ENCODE results near the gene SLC35A5. TPM values are rescaled to one million over a fixed set of nuclear protein-coding genes. Genes with fewer than 3 reads are reported as not detected.

Gene SLC35A5
- total and polyA plus RNA-seq, 2 of the 8 experiments (the other 6 are each of a cell fraction or from before 2014, with no cell fraction given) = 36.5 to 38.6 TPM

DNA sequence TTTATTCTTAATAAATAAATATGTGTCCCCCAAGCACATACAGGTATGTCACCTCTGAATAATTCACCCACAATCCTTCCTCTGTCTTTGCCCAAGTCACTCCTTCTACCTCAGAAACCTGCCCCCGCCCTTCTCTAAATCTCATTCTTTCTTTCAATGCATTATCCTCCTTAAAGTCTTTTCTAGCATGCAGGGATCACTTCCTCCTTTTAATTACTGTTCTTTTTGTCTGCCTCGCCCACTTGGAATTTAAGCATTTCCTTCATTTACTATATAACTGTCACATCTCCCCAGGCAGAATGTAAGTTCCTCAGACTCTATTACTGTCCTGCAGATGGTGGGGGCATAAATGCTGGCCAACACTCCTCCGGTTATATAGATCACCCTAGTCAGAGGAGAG lies 71.3 kb downstream of the SLC35A5 start:
- H4K20me1 ChIP-seq (replicated peaks in 1 of 2; ENCODE audit: control insufficient read depth in 1 of 2, insufficient read depth in 2 of 2, low read length in 2 of 2) = no peaks in the 10 kb centered on the region
- H4K91ac ChIP-seq (replicated peaks; ENCODE audit: insufficient read length, low read length) = no peak overlapping the region
- CTCF ChIA-PET (ENCODE audit: partially characterized antibody) = interaction anchor here (0.6 to 2.9 kb wide), 4 partner anchors 9 to 51 kb away, joined by 4 to 24 read pairs (median 10); no protein-coding TSS in a partner anchor
- H2BK5ac ChIP-seq (ENCODE audit: low read depth, low read length) = peak overlapping the region; percentile 71; the same call in 1 of the 2 replicates
- H3K9me3 ChIP-seq (ENCODE audit: insufficient read depth in 2 of 2, low read depth in 1 of 2, low read length in 1 of 2) = no peaks in the 10 kb centered on the region
- no peaks in the 10 kb centered on the region; a peak in 1 of 4 replicates for H3K79me2 ChIP-seq (ENCODE audit: control insufficient read depth in 1 of 2, insufficient read depth in 2 of 2, low read length in 2 of 2)
- no peak overlapping the region for H3K23ac ChIP-seq (ENCODE audit: insufficient read length)
- H3K4me1 ChIP-seq (replicated peaks in 1 of 4; ENCODE audit: control insufficient read depth in 3 of 4, insufficient read depth in 4 of 4, low read length in 3 of 4) = peaks cover 4 to 33% (median 28%) of the 10 kb centered on the region in 4 experiments
- 20% methylated on average over 3 of the region's 3 CpGs; no CpG with 5 or more reads in 1 of the 2 experiments for WGBS, 2 experiments (ENCODE audit: extremely low coverage in 1 of 2, insufficient coverage in 1 of 2, insufficient read length in 1 of 2, insufficient replicate concordance in 2 of 2, low coverage in 1 of 2, low lambda C conversion rate in 2 of 2, missing lambda C conversion rate in 1 of 2)
- no peak overlapping the region for H3K14ac ChIP-seq (ENCODE audit: insufficient read length)
- no peak overlapping the region for H2BK15ac ChIP-seq (ENCODE audit: low read length)
- POLR2A ChIA-PET (ENCODE audit: partially characterized antibody) = interaction anchor here (1.0 kb wide), 1 partner anchor 9 kb away, joined by 3 read pairs; no protein-coding TSS in a partner anchor
- H2BK20ac ChIP-seq (ENCODE audit: low read length) = no peak overlapping the region
- no peak overlapping the region for H3K18ac ChIP-seq (ENCODE audit: extremely low read depth, low read length)
- H3K4ac ChIP-seq (replicated peaks; ENCODE audit: insufficient read length, low read depth, low read length) = no peak overlapping the region
- H4K8ac ChIP-seq (ENCODE audit: extremely low read depth, insufficient read depth, low read length) = no peak overlapping the region
- H3K23me2 ChIP-seq (ENCODE audit: low read depth, low read length) = no peaks in the 10 kb centered on the region
- no peak overlapping the region for H3K56ac ChIP-seq (replicated peaks; ENCODE audit: insufficient read length, low read depth, low read length)
- no peak overlapping the region for H4K5ac ChIP-seq (ENCODE audit: insufficient read length, low read depth, low read length)
- H2AFZ ChIP-seq (ENCODE audit: low read length) = peak overlapping the region; percentile 15; the same call in 1 of the 2 replicates
- H2BK12ac ChIP-seq (ENCODE audit: low read depth, low read length) = no peak overlapping the region; the same call in 1 of the 2 replicates
- DNase-seq (ENCODE audit: low read depth in 1 of 2, low spot score in 2 of 2) = peak in 1 of 2 experiments; percentile 43
- no peak for FAIRE-seq
- H2BK120ac ChIP-seq (replicated peaks; ENCODE audit: low read depth, low read length) = peak overlapping the region; percentile 57
- H2AK5ac ChIP-seq (ENCODE audit: low read depth, low read length) = 0 out of 2 replicates have a peak overlapping the region, but pooled peaks have one; percentile 15
- H3K36me3 ChIP-seq (ENCODE audit: control insufficient read depth in 2 of 4, insufficient read depth in 4 of 4, low read length in 3 of 4) = no peaks in the 10 kb centered on the region
- H3K9ac ChIP-seq (replicated peaks in 1 of 4; ENCODE audit: extremely low read depth in 1 of 4, low read depth in 3 of 4, low read length in 3 of 4) = no peak overlapping the region
- H3K27me3 ChIP-seq (replicated peaks in 1 of 4; ENCODE audit: control insufficient read depth in 3 of 4, extremely low read depth in 1 of 4, insufficient read depth in 3 of 4, low read length in 3 of 4) = no peaks in the 10 kb centered on the region
- H3K4me2 ChIP-seq (ENCODE audit: insufficient read depth in 1 of 2, low read depth in 2 of 2, low read length in 2 of 2) = peak overlapping the region; percentile 4 to 9; a peak in 1 of 4 replicates
- H3K4me3 ChIP-seq (ENCODE audit: extremely low read depth in 1 of 4, insufficient read depth in 2 of 4, low read depth in 3 of 4, low read length in 4 of 4) = no peak overlapping the region; a peak in 1 of 8 replicates
- no peak overlapping the region for H3K27ac ChIP-seq (ENCODE audit: low read depth, low read length)
- no peaks in the 10 kb centered on the region for H3K79me1 ChIP-seq (ENCODE audit: low read depth, low read length)
- no peak for TF ChIP-seq HDAC6 (IDR thresholded peaks at IDR 0.05; ENCODE audit: low read depth, low read length)
- TF ChIP-seq EZH2 (IDR thresholded peaks at IDR 0.05; ENCODE audit: low read depth, low read length, severe bottlenecking) = no peak
- no peak for TF ChIP-seq SIN3A (conservative IDR thresholded peaks at IDR 0.05 in 1 of 2, IDR thresholded peaks at IDR 0.05 in 1 of 2; ENCODE audit: low read depth in 1 of 2, low read length in 2 of 2)
- no peak for TF ChIP-seq CBX5 (IDR thresholded peaks at IDR 0.05; ENCODE audit: low read depth, low read length)
- TF ChIP-seq USF2 (IDR thresholded peaks at IDR 0.05; ENCODE audit: low read length) = no peak
- TF ChIP-seq CREB1 (IDR thresholded peaks at IDR 0.05) = no peak
- TF ChIP-seq SP2 (IDR thresholded peaks at IDR 0.05; ENCODE audit: low read length) = no peak
- TF ChIP-seq TAF7 (optimal IDR thresholded peaks at IDR 0.05; ENCODE audit: borderline replicate concordance, low read depth, low read length) = no peak
- TF ChIP-seq, protein P1, sequence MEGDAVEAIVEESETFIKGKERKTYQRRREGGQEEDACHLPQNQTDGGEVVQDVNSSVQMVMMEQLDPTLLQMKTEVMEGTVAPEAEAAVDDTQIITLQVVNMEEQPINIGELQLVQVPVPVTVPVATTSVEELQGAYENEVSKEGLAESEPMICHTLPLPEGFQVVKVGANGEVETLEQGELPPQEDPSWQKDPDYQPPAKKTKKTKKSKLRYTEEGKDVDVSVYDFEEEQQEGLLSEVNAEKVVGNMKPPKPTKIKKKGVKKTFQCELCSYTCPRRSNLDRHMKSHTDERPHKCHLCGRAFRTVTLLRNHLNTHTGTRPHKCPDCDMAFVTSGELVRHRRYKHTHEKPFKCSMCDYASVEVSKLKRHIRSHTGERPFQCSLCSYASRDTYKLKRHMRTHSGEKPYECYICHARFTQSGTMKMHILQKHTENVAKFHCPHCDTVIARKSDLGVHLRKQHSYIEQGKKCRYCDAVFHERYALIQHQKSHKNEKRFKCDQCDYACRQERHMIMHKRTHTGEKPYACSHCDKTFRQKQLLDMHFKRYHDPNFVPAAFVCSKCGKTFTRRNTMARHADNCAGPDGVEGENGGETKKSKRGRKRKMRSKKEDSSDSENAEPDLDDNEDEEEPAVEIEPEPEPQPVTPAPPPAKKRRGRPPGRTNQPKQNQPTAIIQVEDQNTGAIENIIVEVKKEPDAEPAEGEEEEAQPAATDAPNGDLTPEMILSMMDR (IDR thresholded peaks at IDR 0.05; ENCODE audit: control extremely low read depth in 1 of 3, insufficient read depth in 1 of 3, low read depth in 1 of 3, low read length in 3 of 3) = no peak
- no peak for TF ChIP-seq SP1 (IDR thresholded peaks at IDR 0.05; ENCODE audit: low read depth, low read length)
